ENCODE results near the gene AATK. TPM values are rescaled to one million over a fixed set of nuclear protein-coding genes. Genes with fewer than 3 reads are reported as not detected.
A peak's percentile ranks its signal among the peaks of the same experiment; 100 is the strongest.

The AATK gene
- 72.5 TPM for total RNA-seq
- long read RNA-seq, full-length matches to known transcripts = 1 of 69 reads
- long read RNA-seq, partial matches to known transcripts = 55 of 69 reads
- long read RNA-seq, other reads (novel, unspliced or antisense) = 13 of 69 reads

- H3K4me3 ChIP-seq = peak within 1 kb of the TSS; percentile 14
- DNase-seq (no peak), ATAC-seq (no peak)
- no peak within 1 kb of the TSS for H3K27ac ChIP-seq
- H3K9me3 ChIP-seq = no peaks in the 10 kb centered on the region
- H3K27me3 ChIP-seq = peaks cover 15% of the 10 kb centered on the region
- H3K4me1 ChIP-seq = peaks cover 4% of the 10 kb centered on the region
- intact Hi-C loops (cut with DNase I) = no loop called here
- H3K36me3 ChIP-seq = no peaks in the 10 kb centered on the region
- no peak for TF ChIP-seq CTCF (IDR thresholded peaks at IDR 0.05)
These were observed at the start of gene AATK for GRCh38 chr17:81166033-81166492. AATK (minus strand) TSS chr17:81166221; CDS start chr17:81165992, 229 bp downstream.

- Histone ChIP-seq H3K36me3 (no peaks in the 10 kb centered on the region), H3K9me3 (no peaks in the 10 kb centered on the region), H3K4me3 (no peak overlapping the region), H3K27ac (no peak overlapping the region), H3K27me3 (no peaks in the 10 kb centered on the region), H3K4me1 (no peaks in the 10 kb centered on the region)
- intact Hi-C loops (cut with DNase I) = no loop called here
- no peak for DNase-seq
- no peak for ATAC-seq
- no peak for TF ChIP-seq CTCF (IDR thresholded peaks at IDR 0.05)
These were observed 48.0 kb upstream of the AATK start for GRCh38 chr17:81213978-81214377.

GRCh38 chr17:81212365-81212764, 46.3 kb upstream of the AATK start:
- no peak for TF ChIP-seq CTCF (IDR thresholded peaks at IDR 0.05)
- Histone ChIP-seq H3K9me3 (no peaks in the 10 kb centered on the region), H3K36me3 (no peaks in the 10 kb centered on the region), H3K4me3 (no peak overlapping the region), H3K27me3 (no peaks in the 10 kb centered on the region), H3K27ac (no peak overlapping the region), H3K4me1 (no peaks in the 10 kb centered on the region)
- intact Hi-C loops (cut with DNase I) = no loop called here
- DNase-seq (no peak), ATAC-seq (peak; percentile 15)

- H3K9me3 ChIP-seq = no peaks in the 10 kb centered on the region
- DNase-seq (no peak), ATAC-seq (no peak)
- intact Hi-C loops (cut with DNase I) = no loop called here
- no peaks in the 10 kb centered on the region for H3K36me3 ChIP-seq
- H3K4me3 ChIP-seq = no peak overlapping the region
- no peaks in the 10 kb centered on the region for H3K27me3 ChIP-seq
- no peak for TF ChIP-seq CTCF (IDR thresholded peaks at IDR 0.05)
- H3K4me1 ChIP-seq = no peaks in the 10 kb centered on the region
- H3K27ac ChIP-seq = no peak overlapping the region
These were observed 44.8 kb upstream of the AATK start for GRCh38 chr17:81210868-81211267.

GRCh38 chr17:81210466-81210865, 44.4 kb upstream of the AATK start:
- no peaks in the 10 kb centered on the region for H3K36me3 ChIP-seq
- no peak for DNase-seq
- ATAC-seq = no peak
- intact Hi-C loops (cut with DNase I) = no loop called here
- no peaks in the 10 kb centered on the region for H3K27me3 ChIP-seq
- no peak for TF ChIP-seq CTCF (IDR thresholded peaks at IDR 0.05)
- H3K9me3 ChIP-seq = no peaks in the 10 kb centered on the region
- no peaks in the 10 kb centered on the region for H3K4me1 ChIP-seq
- no peak overlapping the region for H3K4me3 ChIP-seq
- H3K27ac ChIP-seq = no peak overlapping the region

GRCh38 chr17:81209141-81209540, 43.1 kb upstream of the AATK start:
- no peaks in the 10 kb centered on the region for H3K9me3 ChIP-seq
- H3K27me3 ChIP-seq = no peaks in the 10 kb centered on the region
- TF ChIP-seq CTCF (IDR thresholded peaks at IDR 0.05) = no peak
- no peak overlapping the region for H3K27ac ChIP-seq
- H3K4me3 ChIP-seq = no peak overlapping the region
- ATAC-seq (no peak), DNase-seq (no peak)
- H3K36me3 ChIP-seq = no peaks in the 10 kb centered on the region
- intact Hi-C loops (cut with DNase I) = no loop called here
- H3K4me1 ChIP-seq = no peaks in the 10 kb centered on the region
